GM19240 (cell line): ENCODE measurements around the gene WBP11.

Experiments
- DNase-seq: peaks from one replicate; pipeline ENCODE4 v3.0.0; 2011; ENCODE audit warnings: low spot score; ENCODE audit not compliant: insufficient read length

The WBP11 gene

GRCh38 chr12:14825256-14825655, 22.0 kb upstream of the WBP11 start:
- DNase-seq, result no peak

- no peak for DNase-seq
Observed at GRCh38 chr12:14824012-14824634, 20.8 kb upstream of the WBP11 start.

GRCh38 chr12:14814014-14814413, 10.7 kb upstream of the WBP11 start, which contains the start of gene SMCO3:
TSS of gene SMCO3 (minus strand) at chr12:14814182. CDS start at chr12:14806680, 7,502 bp downstream.
- DNase-seq, result no peak

- DNase-seq, result no peak
Observed at GRCh38 chr12:14811486-14811885, 8.2 kb upstream of the WBP11 start.

GRCh38 chr12:14810953-14811483, 7.7 kb upstream of the WBP11 start:
- DNase-seq, result no peak

GRCh38 chr12:14810167-14810952, 7.1 kb upstream of the WBP11 start:
- no peak for DNase-seq

GRCh38 chr12:14803830-14804160, 517 bp upstream of the WBP11 start:
- no peak for DNase-seq

GRCh38 chr12:14802721-14803010, 612 bp downstream of the WBP11 start:
- no peak for DNase-seq

GRCh38 chr12:14802247-14802646, 1.0 kb downstream of the WBP11 start:
- DNase-seq, result no peak

GRCh38 chr12:14795028-14795448, 8.2 kb downstream of the WBP11 start:
- DNase-seq, result no peak

GRCh38 chr12:14785568-14785967, 17.7 kb downstream of the WBP11 start:
- DNase-seq, result no peak

GRCh38 chr12:14784471-14784870, 18.8 kb downstream of the WBP11 start:
- no peak for DNase-seq

GRCh38 chr12:14782756-14783155, 20.5 kb downstream of the WBP11 start:
- DNase-seq, result no peak

- no peak for DNase-seq
Observed at GRCh38 chr12:14781563-14781962, 21.7 kb downstream of the WBP11 start.

GRCh38 chr12:14780859-14781258, 22.4 kb downstream of the WBP11 start:
- DNase-seq, result no peak

- DNase-seq, result no peak
Observed at GRCh38 chr12:14779834-14780233, 23.4 kb downstream of the WBP11 start.

GRCh38 chr12:14777271-14777670, 26.0 kb downstream of the WBP11 start:
- no peak for DNase-seq

- no peak for DNase-seq
Observed at GRCh38 chr12:14776236-14776961, 26.9 kb downstream of the WBP11 start.

GRCh38 chr12:14775636-14775980, 27.7 kb downstream of the WBP11 start:
- DNase-seq, result no peak

- DNase-seq, result no peak
Observed at GRCh38 chr12:14774906-14775635, 28.2 kb downstream of the WBP11 start.

- DNase-seq, result peak; percentile 33
Observed at GRCh38 chr12:14774074-14774905, 29.0 kb downstream of the WBP11 start.
